IPS DF 6.9 (cell line): ENCODE data around the gene RAB9A.

Source experiments
- DNase-seq: peaks from one replicate; pipeline ENCODE4 v3.0.0-alpha.2; 2013; ENCODE audit warnings: low read depth, low spot score
- H3K27ac ChIP-seq: one replicate; pipeline ENCODE4 v1.5.1; 2013; ENCODE audit warnings: low read length, control low read depth
- H3K27me3 ChIP-seq: 2 replicates; pipeline ENCODE4 v1.6.1; 2013; ENCODE audit warnings: mild to moderate bottlenecking, low read length; ENCODE audit not compliant: control insufficient read depth, insufficient read depth
- H3K36me3 ChIP-seq: 2 replicates; pipeline ENCODE4 v1.6.1; 2013; ENCODE audit warnings: low read length; ENCODE audit not compliant: control insufficient read depth, insufficient read depth
- H3K4me1 ChIP-seq: 2 replicates; pipeline ENCODE4 v1.6.1; 2013; ENCODE audit warnings: low read length; ENCODE audit not compliant: control insufficient read depth, insufficient read depth
- H3K4me3 ChIP-seq: 2 replicates; pipeline ENCODE4 v1.5.1; 2013; ENCODE audit warnings: mild to moderate bottlenecking, low read length
- H3K9me3 ChIP-seq: 2 replicates; pipeline ENCODE4 v1.6.1; 2013; ENCODE audit warnings: low read length, inconsistent platforms; ENCODE audit not compliant: control insufficient read depth, insufficient read depth
- WGBS: extraction: QIAGEN DNeasy Blood & Tissue Kit; methylation state at CpG from one replicate; pipeline ENCODE4 v1.1.7; 2013; ENCODE audit warnings: mixed read lengths, missing lambda C conversion rate; ENCODE audit not compliant: insufficient read length, insufficient coverage; 5-methylcytosine and 5-hydroxymethylcytosine counted together

RAB9A gene

GRCh38 chrX:13698432-13698831 lies 9.5 kb downstream of the RAB9A start:
- no peak overlapping the region for H3K27ac ChIP-seq
- no CpG with 5 or more reads among the region's 1 CpG for WGBS

DNA sequence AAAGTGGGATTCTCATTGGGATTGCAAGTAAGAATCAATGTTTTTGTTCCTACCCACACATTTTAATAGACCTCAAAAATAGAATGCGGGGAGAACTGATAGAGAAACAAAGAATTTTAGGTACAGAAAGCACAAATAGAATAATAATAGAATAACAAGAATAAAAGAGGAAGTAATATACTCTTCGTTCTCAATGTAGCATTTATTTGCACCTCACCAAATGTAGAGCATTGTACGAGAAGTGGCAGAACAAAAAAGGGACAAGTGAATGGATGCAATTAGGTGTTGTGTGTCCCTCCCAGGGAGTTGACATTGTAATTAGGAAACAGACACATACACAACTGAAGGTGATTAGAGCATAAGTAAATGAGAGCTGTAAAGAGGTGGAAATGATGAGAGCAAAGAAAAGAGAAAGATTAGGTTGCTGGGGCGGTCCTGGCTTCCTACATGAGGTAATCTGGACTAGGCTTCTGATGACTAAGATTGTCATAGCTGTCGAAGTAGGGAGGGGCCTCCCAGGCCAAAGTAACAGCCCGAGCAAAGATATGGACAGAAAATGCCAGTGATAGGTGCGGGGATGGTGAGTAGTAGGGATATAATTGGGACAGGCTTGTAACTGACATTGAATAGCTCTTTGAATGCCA lies 10.4 kb downstream of the RAB9A start:
- Histone ChIP-seq H3K4me1 (no peaks in the 10 kb centered on the region; the same call in 1 of the 2 replicates), H3K27ac (no peak overlapping the region), H3K9me3 (no peaks in the 10 kb centered on the region), H3K27me3 (no peaks in the 10 kb centered on the region), H3K36me3 (no peaks in the 10 kb centered on the region), H3K4me3 (no peak overlapping the region)
- DNase-seq, result no peak
- WGBS, result no CpG with 5 or more reads among the region's 7 CpGs

More at GRCh38 chrX:13698432-13698831, 9.5 kb downstream of the RAB9A start:
- Histone ChIP-seq H3K9me3 (no peaks in the 10 kb centered on the region), H3K4me1 (no peaks in the 10 kb centered on the region; the same call in 1 of the 2 replicates), H3K27me3 (no peaks in the 10 kb centered on the region), H3K4me3 (no peak overlapping the region), H3K36me3 (no peaks in the 10 kb centered on the region)
- no peak for DNase-seq

DNA sequence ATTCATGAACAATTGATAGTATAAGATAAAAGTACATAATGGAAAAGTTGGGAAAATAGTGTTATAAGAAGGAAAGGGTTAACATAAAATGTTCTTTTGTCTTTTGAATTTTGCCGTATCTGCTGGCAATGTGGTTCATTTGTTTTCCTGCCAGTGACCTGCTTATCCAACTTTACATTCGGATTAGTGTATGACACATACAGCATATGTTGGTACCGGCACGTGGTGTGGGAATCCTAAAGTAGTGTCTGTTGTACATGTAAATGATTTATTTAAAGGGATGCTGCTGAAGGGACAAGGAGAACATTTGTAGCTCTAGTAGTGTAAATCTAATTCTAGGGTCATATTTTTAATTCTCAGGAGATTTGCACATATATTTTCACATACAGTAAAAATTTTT lies 11.5 kb downstream of the RAB9A start:
- Histone ChIP-seq H3K27ac (no peak overlapping the region), H3K9me3 (no peaks in the 10 kb centered on the region), H3K27me3 (no peaks in the 10 kb centered on the region), H3K36me3 (no peaks in the 10 kb centered on the region), H3K4me1 (no peaks in the 10 kb centered on the region; the same call in 1 of the 2 replicates), H3K4me3 (no peak overlapping the region)
- no peak for DNase-seq
- WGBS, result no CpG with 5 or more reads among the region's 4 CpGs

DNA sequence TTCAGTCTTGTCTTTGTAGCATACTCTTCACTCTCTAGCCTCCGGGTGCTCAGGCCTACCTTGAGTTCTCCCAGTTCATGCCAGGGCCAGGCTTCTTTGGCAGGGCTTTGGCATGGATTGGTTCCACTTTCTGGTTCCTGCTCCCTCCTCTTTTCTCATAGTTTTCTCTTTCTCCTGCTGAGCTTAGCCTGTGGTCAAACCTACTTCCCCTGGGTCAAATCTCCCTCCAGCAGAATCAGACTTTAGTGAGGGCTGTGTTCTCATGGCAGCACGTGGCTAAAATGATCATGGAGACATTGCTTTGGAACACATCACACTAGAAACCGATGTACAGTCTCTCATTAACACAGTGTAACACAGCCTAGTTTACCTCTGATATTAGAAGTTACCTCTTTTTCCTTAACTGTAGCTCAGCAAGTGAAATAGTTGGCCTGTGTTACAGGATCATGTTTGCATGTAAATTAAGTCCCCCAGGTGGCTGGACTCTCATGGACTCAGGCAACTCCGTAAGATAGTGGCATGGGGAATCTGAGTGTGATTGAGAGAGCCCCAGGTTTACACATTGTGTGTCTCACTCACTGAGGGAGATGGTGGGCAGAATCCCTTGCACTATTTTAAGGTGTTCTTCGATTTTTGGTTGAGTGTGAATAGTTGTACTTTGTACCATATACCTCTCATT lies 13.3 kb downstream of the RAB9A start:
- H3K27ac ChIP-seq, result no peak overlapping the region
- no peaks in the 10 kb centered on the region; the same call in 1 of the 2 replicates for H3K4me1 ChIP-seq
- H3K9me3 ChIP-seq, result no peaks in the 10 kb centered on the region
- no peaks in the 10 kb centered on the region for H3K27me3 ChIP-seq
- no peak for DNase-seq
- no peaks in the 10 kb centered on the region for H3K36me3 ChIP-seq
- WGBS, result no CpG with 5 or more reads among the region's 5 CpGs
- H3K4me3 ChIP-seq, result no peak overlapping the region

GRCh38 chrX:13703135-13703534 lies 14.2 kb downstream of the RAB9A start:
- Histone ChIP-seq H3K4me3 (no peak overlapping the region), H3K27ac (no peak overlapping the region), H3K27me3 (no peaks in the 10 kb centered on the region), H3K9me3 (no peaks in the 10 kb centered on the region), H3K36me3 (no peaks in the 10 kb centered on the region), H3K4me1 (no peaks in the 10 kb centered on the region; the same call in 1 of the 2 replicates)
- DNase-seq, result no peak
- WGBS, result no CpG with 5 or more reads among the region's 3 CpGs

DNA sequence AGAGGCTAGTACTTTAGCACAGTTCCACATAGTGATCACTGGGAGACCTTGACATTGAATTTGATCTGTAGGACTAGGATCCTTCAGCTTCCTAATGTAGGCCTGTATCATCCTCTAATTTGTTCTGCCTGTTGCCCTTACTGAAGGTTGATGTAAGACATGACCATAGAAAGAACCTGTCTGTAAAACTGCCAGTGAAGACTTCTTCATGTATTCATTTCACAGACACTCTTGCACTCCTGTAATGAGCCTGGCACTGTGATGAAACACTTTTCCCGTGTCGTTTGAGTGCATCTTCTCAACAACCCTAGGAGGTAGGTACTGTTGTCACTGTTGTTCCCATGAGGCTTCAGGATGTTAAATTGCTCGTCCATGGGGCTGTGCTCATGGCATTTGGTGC lies 14.7 kb downstream of the RAB9A start:
- Histone ChIP-seq H3K27ac (no peak overlapping the region), H3K4me1 (no peaks in the 10 kb centered on the region; the same call in 1 of the 2 replicates), H3K27me3 (no peaks in the 10 kb centered on the region), H3K4me3 (no peak overlapping the region), H3K9me3 (no peaks in the 10 kb centered on the region), H3K36me3 (no peaks in the 10 kb centered on the region)
- no peak for DNase-seq
- no CpG with 5 or more reads among the region's 3 CpGs for WGBS

GRCh38 chrX:13711141-13711540 lies 22.2 kb downstream of the RAB9A start:
- no peaks in the 10 kb centered on the region for H3K27me3 ChIP-seq
- no peak overlapping the region for H3K4me3 ChIP-seq
- H3K9me3 ChIP-seq, result no peaks in the 10 kb centered on the region
- no peak for DNase-seq
- no CpG with 5 or more reads among the region's 4 CpGs for WGBS
- H3K36me3 ChIP-seq, result no peaks in the 10 kb centered on the region; the same call in 1 of the 2 replicates
- H3K27ac ChIP-seq, result no peak overlapping the region
- no peaks in the 10 kb centered on the region for H3K4me1 ChIP-seq

DNA sequence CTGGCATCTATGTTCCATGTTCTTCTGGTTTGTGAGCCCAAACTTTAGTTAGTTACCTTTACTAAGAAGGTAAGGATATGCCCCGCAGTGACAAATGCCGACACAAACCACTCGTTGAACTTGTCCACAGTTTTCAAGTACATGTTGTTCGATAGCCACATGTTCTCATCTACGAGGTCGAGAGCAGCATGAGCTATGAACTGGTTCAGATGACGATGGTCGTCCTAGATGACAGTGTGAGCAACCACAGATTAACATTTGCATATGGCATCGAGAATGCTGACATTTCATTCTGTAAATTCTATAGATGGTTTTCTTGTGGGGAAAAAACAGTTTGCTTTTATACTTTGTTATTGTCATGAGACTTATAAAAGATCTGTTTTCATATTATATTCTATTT lies 27.5 kb downstream of the RAB9A start:
- WGBS, result no CpG with 5 or more reads among the region's 9 CpGs
- no peaks in the 10 kb centered on the region; the same call in 1 of the 2 replicates for H3K36me3 ChIP-seq

GRCh38 chrX:13716905-13717304 lies 28.0 kb downstream of the RAB9A start:
- H3K36me3 ChIP-seq, result no peaks in the 10 kb centered on the region; the same call in 1 of the 2 replicates
- no peak for DNase-seq

More for the DNA sequence above, 27.5 kb downstream of the RAB9A start:
- Histone ChIP-seq H3K4me1 (no peaks in the 10 kb centered on the region), H3K27ac (no peak overlapping the region), H3K4me3 (no peak overlapping the region), H3K9me3 (no peaks in the 10 kb centered on the region), H3K27me3 (no peaks in the 10 kb centered on the region)
- DNase-seq, result no peak

GRCh38 chrX:13717700-13718472 lies 29.0 kb downstream of the RAB9A start:
- no CpG with 5 or more reads among the region's 7 CpGs for WGBS
- Histone ChIP-seq H3K9me3 (no peaks in the 10 kb centered on the region), H3K36me3 (no peaks in the 10 kb centered on the region; the same call in 1 of the 2 replicates), H3K4me1 (no peaks in the 10 kb centered on the region), H3K27me3 (no peaks in the 10 kb centered on the region), H3K4me3 (no peak overlapping the region), H3K27ac (no peak overlapping the region)
- no peak for DNase-seq

More at GRCh38 chrX:13716905-13717304, 28.0 kb downstream of the RAB9A start:
- H3K27me3 ChIP-seq, result no peaks in the 10 kb centered on the region
- no peak overlapping the region for H3K4me3 ChIP-seq
- H3K4me1 ChIP-seq, result no peaks in the 10 kb centered on the region
- WGBS, result no CpG with 5 or more reads among the region's 6 CpGs
- no peaks in the 10 kb centered on the region for H3K9me3 ChIP-seq
- H3K27ac ChIP-seq, result no peak overlapping the region
